COLO829 (cell line): ENCODE measurements around the gene OPCML.

Experiments used
- DNase-seq: peaks from one replicate; pipeline ENCODE4 v3.0.0; 2012; ENCODE audit warnings: low spot score

Gene OPCML

DNA sequence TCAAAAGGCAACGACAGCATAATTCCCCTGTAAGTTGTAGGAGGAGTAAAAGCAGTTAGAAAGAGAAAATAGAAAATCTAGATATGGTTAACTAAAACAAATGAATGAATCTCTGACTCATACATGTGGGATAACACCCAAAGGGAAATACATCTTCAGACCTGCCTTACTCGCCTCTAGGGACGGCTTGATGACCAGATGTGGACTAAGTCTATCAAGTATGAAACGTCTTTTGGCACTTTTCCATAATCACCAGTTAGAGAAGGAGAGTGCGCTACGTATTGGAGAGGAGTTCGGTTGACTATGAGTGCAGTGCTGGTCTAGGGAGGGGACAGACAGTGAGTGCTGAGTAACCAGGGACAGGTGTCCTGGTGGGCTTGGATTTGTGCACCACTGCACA lies 459.9 kb downstream of the OPCML start:
- DNase-seq, result no peak

DNA sequence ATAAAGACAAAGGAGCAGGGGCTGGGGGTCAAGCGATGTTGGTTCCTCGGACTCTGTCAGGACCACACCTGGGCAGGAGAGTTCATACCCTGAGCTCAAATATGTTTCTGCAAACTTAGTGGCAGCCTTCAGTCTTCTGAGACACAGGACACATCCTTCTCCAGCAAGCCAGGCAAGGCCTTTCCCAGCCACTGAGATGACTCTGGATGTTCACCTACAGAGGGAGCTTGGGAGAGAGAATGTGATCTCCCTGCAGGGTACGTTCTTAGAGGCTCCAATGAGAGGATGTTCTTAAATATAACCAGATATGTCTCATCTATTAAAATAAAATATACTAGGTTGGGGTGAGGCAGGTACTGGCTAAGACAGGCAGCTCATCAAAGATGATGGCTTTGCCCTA lies 461.5 kb downstream of the OPCML start:
- no peak for DNase-seq

DNA sequence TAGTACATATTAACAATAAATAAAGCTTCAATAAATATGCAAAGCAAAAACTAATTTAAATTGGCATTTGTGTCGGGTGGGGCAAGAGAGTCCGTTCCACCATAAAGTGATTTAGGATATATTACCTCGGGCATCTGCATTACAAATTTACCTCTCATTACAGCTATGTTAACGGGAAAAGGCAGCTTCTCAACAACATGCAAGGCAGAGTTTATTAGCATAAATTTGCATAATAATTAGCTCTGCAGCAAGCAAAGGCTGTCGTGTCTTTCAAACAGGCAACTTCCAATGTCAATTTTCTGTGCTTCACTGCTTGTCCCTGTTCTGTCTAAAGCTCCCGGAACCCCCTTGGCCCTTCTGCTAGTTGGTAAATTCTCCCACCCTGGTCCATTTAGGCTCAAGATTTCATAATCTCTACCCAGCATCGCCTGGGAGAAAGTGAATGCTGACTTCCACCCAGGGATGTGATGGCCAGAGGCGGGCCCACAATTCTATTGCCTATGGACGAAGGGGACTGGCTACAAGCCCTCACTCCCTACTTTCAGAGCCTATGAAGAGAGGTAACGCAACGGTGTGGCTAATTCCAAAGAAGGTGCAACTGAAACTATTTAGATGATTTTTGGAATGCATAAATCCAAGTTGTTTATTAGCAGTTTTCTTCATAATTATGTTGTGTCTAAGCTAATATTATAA lies 462.1 kb downstream of the OPCML start:
- DNase-seq, result no peak

DNA sequence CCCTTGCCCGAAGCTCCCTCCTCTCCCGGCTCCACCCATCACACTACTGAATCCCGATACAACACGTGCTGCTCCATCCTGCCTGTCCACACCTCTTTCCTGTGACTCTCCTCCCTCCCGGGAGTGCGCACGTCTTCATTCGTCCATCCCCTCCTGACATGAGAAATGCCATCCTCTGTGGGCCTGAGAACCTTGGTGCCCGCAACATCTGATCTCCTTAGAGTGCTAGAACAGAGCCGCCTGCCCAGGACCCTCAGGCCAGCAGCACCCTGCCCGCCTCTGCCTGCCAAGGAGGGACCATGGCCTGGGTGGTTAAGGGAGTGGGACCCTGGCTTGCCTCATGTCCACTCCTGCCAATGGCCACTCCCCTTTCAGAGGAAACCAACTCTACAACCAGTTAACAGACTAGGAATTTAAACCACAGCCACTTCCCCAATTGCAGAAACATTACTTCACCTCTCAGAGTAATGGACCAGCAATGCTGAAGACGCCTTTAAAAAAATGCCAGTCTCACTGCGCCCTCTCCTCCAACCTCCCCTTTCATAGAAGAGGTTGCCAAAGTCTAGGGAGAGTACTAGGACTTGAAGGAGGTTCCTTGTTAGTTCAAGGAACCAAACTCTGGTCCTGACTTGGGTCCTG lies 466.3 kb downstream of the OPCML start:
- no peak for DNase-seq

DNA sequence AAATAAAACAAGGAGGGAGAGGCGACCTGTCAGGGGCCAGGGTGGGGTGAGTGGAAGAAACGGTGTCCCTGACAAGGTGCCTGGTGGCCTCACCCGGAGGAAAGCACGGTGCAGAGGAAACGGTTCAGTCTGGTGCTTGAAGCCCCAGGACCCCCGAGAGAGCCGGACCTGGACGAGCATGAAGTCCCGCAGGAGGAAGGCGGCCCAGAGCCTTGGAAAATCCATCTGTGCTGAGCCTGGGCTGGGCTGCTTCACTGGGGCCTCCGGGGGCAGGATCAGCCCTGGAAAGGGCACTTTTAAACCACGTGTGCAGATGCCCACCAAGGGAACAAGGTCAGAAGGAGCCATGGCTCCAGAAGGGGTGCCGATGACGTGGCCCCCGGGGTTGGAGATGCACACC lies 467.3 kb downstream of the OPCML start:
- no peak for DNase-seq

DNA sequence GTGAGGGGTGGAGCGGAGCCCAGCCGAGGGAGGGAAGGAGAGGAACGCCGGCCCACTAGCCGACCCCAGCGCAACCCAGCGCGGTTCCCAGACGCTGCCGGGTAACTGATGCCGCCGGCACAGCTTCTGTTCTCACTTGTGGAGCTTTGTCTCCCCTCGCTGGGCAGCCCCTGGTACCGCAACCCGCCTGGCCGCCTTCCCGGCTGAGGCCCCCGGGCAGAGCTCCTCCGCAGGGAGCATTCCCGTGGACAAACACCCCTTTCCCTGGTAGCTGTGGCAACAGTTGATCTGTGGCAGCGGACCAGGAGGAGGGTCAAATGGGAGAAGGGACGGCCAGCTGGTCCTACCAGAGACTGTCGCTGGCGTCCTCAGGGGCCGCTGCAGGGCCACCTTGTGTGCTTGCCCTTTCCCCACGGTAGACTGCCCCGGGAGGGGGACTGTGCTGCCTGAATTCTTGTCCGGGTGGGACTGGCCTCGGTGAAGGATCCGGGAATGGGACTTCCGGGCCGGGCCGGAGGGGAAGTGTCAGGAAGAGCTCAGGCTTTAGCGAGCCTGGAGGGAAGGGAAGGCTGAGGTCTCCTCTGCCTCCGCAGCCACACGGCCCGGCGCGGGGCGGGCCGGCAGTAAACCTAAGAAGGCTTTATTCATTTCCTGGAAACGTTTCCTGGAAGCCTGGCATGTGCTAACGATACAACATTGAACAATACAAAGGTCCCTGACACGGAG lies 468.0 kb downstream of the OPCML start:
- DNase-seq, result peak; percentile 40

DNA sequence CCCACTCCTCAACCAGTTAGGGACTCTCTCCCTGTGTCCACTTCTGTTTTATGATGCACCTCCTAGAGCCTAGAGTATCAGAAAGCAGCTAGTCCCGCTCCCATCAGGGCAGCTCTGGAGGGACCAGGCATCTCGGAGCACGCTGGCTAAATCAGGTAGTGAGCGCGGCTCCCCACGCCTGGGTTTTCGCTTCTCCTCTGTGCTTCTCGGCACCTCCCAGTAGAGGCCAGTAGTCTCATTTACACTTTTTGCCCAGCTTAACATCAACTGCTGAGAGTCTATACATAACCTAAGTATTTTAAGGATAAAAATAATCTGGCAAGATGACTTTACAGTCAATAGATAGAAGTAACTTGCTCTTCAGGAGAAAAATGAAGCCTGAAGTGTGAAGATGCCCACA lies 473.8 kb downstream of the OPCML start:
- no peak for DNase-seq

DNA sequence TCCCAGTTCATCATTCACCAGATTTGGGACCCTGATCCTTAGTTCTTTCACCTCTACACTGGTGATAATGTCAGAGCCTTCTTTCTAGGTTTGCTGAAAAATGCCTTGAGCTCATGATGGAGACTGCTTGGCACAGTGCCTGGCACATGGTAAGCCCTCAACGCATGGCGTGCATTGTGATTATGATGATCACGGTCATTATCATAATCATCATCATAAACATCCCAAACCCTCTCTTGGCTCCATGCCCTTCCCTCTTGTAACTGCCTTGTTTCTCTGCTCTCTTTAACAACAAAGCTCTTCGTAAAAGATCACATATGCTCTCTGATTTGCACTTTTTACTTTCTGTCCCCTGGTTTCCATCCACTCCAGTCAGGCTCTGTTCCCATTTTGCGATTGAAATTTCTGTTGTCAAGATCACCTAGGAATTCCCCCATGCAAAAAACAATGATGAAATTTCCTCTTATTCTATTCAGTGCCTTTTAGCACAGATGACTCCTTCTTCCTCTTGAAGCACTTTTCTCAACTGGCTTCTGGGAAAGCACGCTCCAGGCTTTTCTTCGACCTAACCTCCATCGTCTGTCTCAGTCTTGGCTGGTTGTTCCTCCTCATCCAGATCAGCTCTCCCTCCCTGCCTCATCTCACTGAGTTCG lies 479.1 kb downstream of the OPCML start:
- no peak for DNase-seq

DNA sequence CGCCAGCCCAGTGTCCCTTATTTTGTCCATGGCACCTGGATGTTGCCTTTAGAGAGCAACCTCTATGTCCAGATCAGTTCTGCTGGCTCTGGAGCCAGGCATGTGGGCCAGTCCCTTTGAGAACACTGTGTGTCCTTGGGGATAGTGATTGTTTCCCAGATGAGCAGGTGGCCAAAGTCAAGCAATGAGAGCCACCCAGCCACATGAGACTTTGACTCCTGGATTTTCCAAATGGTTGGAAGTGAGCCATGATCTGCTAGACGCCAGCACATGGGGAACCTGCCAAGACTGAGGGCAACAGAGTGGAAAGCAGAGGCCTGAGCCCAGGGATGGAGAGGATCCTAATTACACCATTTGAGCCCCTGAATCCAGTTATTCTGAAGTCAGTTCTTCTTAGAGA lies 479.8 kb downstream of the OPCML start:
- DNase-seq, result no peak

DNA sequence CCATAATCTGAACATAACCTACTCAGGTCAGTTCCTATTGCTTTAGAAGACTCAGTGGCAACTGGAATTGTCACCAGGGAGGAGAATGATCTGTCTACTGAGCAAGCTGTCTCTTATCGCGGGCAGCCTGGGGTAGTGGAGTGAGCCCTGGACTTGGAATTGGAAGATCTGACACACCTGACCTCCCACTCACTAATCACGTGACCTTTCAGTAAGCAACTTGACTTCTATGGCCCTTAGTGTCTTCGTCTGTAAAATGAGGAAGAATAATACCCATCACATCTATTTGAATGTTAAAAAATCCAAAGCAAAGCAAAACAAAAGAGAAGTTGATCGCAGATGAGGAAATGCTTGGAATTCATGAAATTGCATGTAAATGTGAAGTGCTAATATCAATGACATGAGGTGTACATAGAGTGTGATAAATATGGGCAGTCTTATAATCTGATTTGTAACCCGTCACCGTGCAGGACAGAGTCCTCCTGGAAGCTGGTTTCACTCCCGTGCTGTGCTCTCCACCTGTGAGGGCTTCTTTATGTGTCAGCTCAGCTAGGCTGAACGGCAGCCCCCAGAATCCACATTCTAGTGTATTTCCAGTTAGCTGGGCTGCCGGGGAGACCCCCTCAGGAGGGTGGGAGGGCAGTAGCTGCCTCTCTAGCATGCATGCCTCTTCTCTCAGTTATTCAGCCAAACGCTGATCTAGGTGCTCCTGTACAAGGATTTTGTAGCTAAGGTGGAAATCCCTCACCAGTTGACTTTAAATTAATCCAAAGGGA lies 482.9 kb downstream of the OPCML start:
- no peak for DNase-seq

DNA sequence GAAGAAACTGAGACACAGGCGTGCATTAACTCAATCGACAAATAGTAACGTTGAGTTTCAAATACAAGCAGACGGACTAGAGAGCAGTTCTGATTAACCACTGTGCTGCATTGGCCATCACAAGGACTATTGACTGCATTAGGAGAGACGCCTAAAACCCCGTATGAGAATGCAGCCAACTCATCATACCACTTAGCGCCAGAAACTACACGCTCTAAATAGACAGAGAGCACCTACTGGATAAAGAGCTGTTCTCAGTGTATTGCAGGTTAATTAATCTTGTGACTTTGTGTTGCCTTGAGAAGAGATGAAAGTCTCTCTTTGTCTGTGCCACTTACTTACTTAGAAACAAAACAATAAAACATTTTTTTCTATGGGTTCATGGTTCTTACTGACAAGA lies 484.0 kb downstream of the OPCML start:
- DNase-seq, result no peak

DNA sequence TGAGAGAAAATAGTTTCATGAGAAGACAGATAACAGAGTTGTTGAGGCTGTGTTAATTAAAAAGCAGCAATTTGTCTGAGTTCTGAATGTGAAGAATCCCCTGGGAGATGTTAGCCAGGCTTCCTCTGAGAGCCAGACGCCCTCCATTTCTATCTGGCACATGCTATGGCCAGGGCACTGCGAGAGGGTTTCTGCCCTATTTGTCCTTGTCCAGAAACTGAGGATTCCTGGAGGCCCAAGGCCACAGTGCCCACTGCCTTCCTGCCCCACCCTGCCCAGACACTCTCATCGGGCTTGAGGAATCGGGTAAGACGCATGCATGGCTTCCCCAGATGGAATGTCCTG lies 484.6 kb downstream of the OPCML start:
- no peak for DNase-seq

DNA sequence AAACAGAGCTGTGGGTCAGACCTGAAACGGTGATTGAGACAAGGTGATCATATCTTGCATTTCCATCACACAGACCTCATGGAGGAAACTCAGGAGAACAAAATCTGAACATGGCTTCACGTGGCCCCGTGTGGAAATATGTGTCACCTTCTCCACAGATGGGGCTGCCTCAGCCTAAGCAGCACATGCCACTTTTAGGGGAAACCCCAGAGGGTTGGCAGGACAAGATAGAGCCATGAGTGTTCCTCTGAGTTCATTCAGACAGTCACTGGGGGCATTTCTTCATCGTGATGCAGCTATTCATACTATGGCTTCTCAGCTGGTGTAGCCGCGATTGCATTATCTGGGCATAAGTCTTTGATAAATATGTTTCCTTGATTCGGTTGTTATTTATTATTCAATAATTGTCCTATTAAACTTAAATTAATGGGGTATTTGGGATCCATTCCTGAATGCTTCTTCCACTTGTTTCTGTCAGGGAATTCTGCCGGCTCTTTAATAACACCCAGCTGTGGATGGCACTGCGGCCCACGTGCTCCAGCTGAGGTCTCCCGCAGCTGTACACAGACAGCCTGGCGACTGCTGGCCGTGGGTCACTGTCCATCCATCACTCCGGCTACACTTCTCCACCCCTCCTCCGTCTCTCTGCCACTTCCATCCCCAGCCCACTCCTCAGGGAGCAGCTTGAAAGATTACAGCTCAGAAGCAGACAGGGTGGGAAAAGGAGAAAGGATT lies 485.1 kb downstream of the OPCML start:
- no peak for DNase-seq

DNA sequence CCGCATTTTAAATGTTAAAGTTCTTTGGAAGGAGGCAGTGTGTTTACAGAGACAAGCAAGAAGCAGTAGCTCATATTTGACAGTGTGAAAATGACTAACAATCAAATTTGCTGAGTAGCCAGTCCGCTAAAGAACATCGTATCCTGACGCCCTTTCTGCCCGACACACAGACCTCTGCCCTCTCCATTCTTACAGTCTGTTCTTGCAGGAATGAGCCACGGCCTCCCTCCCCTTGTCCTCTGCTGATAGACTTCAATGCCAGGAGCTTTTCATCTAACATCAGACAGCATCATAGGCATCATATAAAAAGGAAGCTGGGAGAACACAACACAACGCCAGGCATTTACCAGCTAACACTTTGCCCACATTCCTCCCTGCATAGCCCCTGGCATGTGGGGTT lies 486.0 kb downstream of the OPCML start:
- no peak for DNase-seq

DNA sequence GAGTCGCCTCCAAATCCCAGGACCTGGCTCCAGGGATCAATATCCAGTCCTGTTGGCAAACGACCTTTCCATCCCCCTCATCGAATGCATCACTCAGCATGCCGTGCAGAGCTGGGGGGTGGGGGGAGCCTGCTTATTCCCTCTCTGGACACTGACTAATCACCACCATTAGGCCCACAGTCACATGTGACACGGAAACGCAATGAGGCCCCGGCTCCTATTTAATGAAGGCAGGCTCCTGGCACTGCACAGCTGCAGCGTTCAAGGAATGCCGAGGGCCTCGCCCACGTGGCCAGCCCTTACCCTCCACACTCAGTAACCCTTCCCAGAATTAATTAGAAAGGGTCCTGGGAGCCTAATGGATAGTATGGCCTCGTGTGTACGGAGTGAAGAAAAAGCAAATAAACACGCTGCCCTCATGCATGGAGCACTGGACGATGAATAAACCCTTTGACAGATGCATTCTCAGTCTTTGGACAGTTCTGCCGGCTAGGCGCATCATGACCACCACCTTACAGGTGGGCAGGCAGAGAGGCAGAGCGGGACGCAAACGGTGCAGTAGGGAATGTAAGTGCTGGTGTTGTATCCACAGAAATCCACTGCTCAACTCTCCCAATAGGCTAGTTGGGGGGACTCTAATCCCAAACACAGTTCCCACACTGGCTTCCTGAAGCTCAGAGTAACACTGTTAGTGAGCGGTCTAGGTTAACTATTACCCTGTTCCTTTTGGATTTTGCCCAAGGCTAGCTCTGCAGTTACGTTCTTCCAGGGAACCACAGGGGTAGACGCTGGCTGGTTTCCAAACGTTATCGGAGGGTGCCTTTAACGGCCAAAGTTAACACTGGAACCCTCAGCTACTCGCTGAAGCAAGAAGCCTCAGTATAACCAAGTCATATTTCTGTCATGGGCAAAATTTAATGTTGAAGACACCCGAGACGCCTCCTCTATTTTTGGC lies 490.1 kb downstream of the OPCML start:
- no peak for DNase-seq

DNA sequence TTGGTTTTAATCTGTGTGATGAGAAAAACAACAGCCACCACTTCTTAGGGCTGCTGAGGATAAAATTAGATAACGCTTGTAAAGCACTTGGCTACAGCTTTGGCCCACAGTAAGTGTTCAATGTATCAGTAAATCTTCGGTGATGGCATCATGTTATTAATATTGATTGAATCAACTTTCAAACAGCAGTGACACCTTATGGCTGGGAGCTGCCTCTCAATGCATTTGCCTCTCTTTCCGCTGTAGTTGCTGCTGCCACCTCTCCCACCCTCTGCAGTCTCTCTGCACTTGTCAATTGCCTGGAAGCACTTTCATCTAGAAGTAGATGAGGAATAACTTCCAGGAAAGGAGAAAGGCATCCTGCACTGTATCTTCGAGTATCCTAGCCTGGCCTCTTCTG lies 491.1 kb downstream of the OPCML start:
- no peak for DNase-seq

DNA sequence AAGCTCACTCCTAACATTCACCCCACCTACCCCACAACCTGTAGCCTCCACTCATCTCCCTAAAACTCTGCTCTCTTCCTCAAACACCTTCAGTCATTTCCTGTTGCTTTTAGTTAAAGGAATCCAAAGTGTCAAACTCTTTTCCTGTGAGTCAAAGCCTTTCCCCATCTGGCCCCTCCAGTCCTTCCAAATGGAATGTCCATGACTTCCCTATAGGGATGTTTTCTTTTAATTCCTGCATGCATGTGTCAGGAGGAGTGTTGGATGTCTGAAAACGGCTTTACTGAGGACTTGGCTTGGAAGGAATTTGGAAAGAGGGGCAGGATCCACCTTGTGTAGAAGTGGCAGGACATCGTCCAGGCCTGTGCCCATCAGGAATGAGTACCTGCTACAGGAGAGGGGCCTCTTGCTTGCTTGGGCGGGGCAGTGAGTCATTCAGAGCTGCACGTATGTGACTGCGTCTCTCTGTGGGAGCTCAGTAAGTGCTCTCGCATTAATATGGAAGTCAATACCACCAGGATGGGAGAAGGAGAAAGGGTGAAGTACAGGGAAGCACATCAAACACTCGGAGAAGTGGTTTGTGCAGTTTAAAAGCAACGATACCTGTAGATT lies 491.9 kb downstream of the OPCML start:
- DNase-seq, result no peak

DNA sequence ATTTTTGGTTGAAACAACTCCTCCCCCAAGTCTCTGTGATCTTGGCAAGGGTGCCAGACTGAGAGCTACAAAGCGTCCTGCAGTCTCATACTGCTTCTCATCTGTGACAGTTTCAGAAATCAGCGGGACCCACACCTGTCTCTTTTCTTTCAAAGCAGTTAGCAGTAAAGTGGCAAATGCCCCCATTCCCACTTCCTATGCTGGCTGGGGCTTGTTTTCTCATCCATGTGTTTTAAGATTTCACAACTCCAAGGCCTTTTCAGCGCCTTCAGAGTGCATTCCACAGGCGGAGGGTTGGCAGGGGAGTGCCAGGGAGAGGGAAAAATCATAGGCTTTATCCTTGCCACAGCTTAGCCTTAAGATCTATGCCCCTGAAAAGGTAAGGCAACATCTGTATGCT lies 493.5 kb downstream of the OPCML start:
- DNase-seq, result no peak

DNA sequence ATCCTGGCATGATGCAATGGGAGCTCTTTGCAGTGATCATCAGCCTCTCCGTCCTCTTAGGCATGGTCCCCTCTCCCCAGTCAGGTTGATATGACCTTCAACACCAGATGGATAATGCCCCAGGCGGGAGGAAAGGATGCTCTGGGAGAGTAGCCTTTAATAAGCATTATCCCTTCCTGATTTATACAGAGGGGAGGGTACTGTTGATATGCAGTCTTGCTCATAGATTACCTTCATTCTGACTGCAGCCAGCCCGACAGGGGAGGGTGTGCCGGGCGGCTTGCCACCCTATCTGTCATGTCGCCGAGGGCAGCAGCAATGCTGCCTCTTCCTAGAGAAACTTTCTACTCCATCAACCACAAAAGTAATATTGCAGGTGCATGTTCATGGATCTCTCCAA lies 497.4 kb downstream of the OPCML start:
- DNase-seq, result no peak

DNA sequence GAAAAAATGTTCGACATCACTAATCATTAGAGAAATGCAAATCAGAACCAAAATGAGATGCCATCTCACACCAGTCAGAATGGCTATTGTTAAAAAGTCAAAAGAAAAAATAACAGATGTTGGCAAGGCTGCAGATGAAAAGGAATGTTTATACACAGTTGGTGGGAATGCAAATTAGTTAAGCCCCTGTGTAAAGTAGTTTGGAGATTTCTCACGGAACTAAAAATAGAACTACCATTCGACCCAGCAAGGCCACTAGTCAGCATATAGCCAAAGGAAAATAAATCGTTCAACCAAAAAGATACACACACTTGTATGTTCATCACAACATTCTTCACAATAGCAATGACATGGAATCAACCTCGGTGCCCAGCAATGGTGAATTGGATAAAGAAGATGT lies 503.2 kb downstream of the OPCML start:
- DNase-seq, result no peak
